ENCODE results near the gene C20orf202. TPM values are rescaled to one million over a fixed set of nuclear protein-coding genes. Genes with fewer than 3 reads are reported as not detected.

Gene C20orf202
- total RNA-seq (2014; rRNA removed; shearing (Covaris generic)) = 0.05 TPM in 1 of 2 replicates, not detected in the other
- not detected in 2 replicates for polyA plus RNA-seq (2014; cell fraction: nucleus; rRNA removed)

- DNase-seq (ENCODE audit: extremely low read depth, low read depth) = no peak
Observed at GRCh38 chr20:1202762-1203504, at the start of gene C20orf202. TSS of gene C20orf202 (plus strand) at chr20:1203454. CDS start at chr20:1203586, 132 bp downstream.

GRCh38 chr20:1154226-1154625 lies 49.0 kb upstream of the C20orf202 start:
- no peak for DNase-seq (ENCODE audit: extremely low read depth, low read depth)

GRCh38 chr20:1154691-1155090 lies 48.6 kb upstream of the C20orf202 start:
- DNase-seq (ENCODE audit: extremely low read depth, low read depth) = no peak

GRCh38 chr20:1155342-1155741 lies 47.9 kb upstream of the C20orf202 start:
- DNase-seq (ENCODE audit: extremely low read depth, low read depth) = no peak

- no peak for DNase-seq (ENCODE audit: extremely low read depth, low read depth)
Observed at GRCh38 chr20:1160496-1160895, 42.8 kb upstream of the C20orf202 start.

GRCh38 chr20:1160991-1161390 lies 42.3 kb upstream of the C20orf202 start:
- DNase-seq (ENCODE audit: extremely low read depth, low read depth) = no peak

GRCh38 chr20:1163105-1163504 lies 40.1 kb upstream of the C20orf202 start:
- DNase-seq (ENCODE audit: extremely low read depth, low read depth) = no peak

- DNase-seq (ENCODE audit: extremely low read depth, low read depth) = no peak
Observed at GRCh38 chr20:1163653-1164052, 39.6 kb upstream of the C20orf202 start.

- no peak for DNase-seq (ENCODE audit: extremely low read depth, low read depth)
Observed at GRCh38 chr20:1164871-1165270, 38.4 kb upstream of the C20orf202 start.

- DNase-seq (ENCODE audit: extremely low read depth, low read depth) = no peak
Observed at GRCh38 chr20:1165521-1165920, 37.7 kb upstream of the C20orf202 start.

GRCh38 chr20:1165941-1166340 lies 37.3 kb upstream of the C20orf202 start:
- DNase-seq (ENCODE audit: extremely low read depth, low read depth) = no peak

GRCh38 chr20:1166948-1167720 lies 36.1 kb upstream of the C20orf202 start:
- DNase-seq (ENCODE audit: extremely low read depth, low read depth) = no peak

GRCh38 chr20:1169224-1169623 lies 34.0 kb upstream of the C20orf202 start:
- DNase-seq (ENCODE audit: extremely low read depth, low read depth) = no peak

GRCh38 chr20:1171461-1172093 lies 31.7 kb upstream of the C20orf202 start:
- DNase-seq (ENCODE audit: extremely low read depth, low read depth) = peak; percentile 24

GRCh38 chr20:1173698-1174097 lies 29.6 kb upstream of the C20orf202 start:
- no peak for DNase-seq (ENCODE audit: extremely low read depth, low read depth)

- DNase-seq (ENCODE audit: extremely low read depth, low read depth) = no peak
Observed at GRCh38 chr20:1174787-1175186, 28.5 kb upstream of the C20orf202 start.

GRCh38 chr20:1177680-1178079 lies 25.6 kb upstream of the C20orf202 start:
- peak; percentile 11 for DNase-seq (ENCODE audit: extremely low read depth, low read depth)

GRCh38 chr20:1178103-1178502 lies 25.2 kb upstream of the C20orf202 start:
- DNase-seq (ENCODE audit: extremely low read depth, low read depth) = no peak

GRCh38 chr20:1178623-1179022 lies 24.6 kb upstream of the C20orf202 start:
- DNase-seq (ENCODE audit: extremely low read depth, low read depth) = no peak

GRCh38 chr20:1180949-1181348 lies 22.3 kb upstream of the C20orf202 start:
- no peak for DNase-seq (ENCODE audit: extremely low read depth, low read depth)

GRCh38 chr20:1182106-1182505 lies 21.1 kb upstream of the C20orf202 start:
- no peak for DNase-seq (ENCODE audit: extremely low read depth, low read depth)

Measured in NCI-H460 (cell line).